GM12801 (cell line): ENCODE data around the gene PLA2G2D.

Source experiments
- CTCF ChIP-seq: IDR thresholded peaks from one replicate; pipeline ENCODE4 v1.5.1; 2011; ENCODE audit warnings: control low read depth; ENCODE audit not compliant: insufficient read length; ENCODE audit errors: extremely low read depth

Gene PLA2G2D

GRCh38 chr1:20074725-20075171, 44.6 kb downstream of the PLA2G2D start:
- no peak for TF ChIP-seq CTCF

DNA sequence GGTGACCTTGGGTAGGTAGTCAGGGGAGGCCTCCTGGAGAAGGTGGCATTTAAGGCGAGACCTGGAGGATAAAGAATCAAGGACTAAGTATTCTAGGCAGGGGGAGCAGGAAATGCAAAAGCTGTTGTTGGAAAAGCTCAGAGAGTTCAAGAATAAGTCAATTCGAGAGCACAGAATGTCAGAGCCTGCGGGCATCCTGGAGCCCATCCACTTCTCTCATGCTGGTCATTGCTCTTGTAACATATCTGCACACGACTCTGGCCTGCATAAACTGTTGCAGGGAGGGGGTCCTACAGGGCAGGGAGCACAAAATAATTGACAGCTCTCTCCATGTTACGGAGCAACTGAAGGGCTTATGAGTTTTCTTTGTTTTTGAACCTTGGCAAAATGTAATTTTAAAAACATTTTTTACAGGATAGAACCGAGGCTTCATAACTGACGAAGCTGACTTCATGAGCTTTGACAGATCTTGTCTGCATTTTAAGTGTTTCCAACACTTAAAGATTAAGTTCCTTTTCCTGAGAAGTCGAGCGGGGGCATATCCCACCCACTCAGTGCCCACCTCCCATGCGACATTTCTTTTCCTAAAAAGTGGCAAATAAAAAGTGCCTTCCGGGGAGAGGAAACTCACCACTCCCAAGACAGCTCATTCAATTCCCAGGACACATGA, 45.1 kb downstream of the PLA2G2D start:
- TF ChIP-seq CTCF: no peak

GRCh38 chr1:20073256-20073655, 46.1 kb downstream of the PLA2G2D start:
- no peak for TF ChIP-seq CTCF

GRCh38 chr1:20072771-20073170, 46.6 kb downstream of the PLA2G2D start:
- no peak for TF ChIP-seq CTCF

- TF ChIP-seq CTCF: no peak
Measured at GRCh38 chr1:20071416-20071815, 47.9 kb downstream of the PLA2G2D start.

GRCh38 chr1:20070357-20070756, 49.0 kb downstream of the PLA2G2D start:
- no peak for TF ChIP-seq CTCF

- TF ChIP-seq CTCF: no peak
Measured at GRCh38 chr1:20069874-20070273, 49.5 kb downstream of the PLA2G2D start, which contains the start of gene PLA2G5. TSS of gene PLA2G5 (plus strand) at chr1:20070194. CDS start at chr1:20084831, 14,637 bp downstream.

- no peak for TF ChIP-seq CTCF
Measured at GRCh38 chr1:20068722-20069121, 50.6 kb downstream of the PLA2G2D start.
